DMS79 (cell line): ENCODE data around the gene ARHGAP24.

ENCODE experiments used
- DNase-seq: peaks from one replicate; lab custom pipeline; 2025; lab: John Stamatoyannopoulos, UW

The ARHGAP24 gene

GRCh38 chr4:85777908-85778631, 303.1 kb downstream of the ARHGAP24 start:
- DNase-seq = no peak

GRCh38 chr4:85778632-85779131, 303.7 kb downstream of the ARHGAP24 start:
- DNase-seq = no peak

- DNase-seq = no peak
These were observed 304.2 kb downstream of the ARHGAP24 start for GRCh38 chr4:85779165-85779564.

- no peak for DNase-seq
These were observed 305.7 kb downstream of the ARHGAP24 start for GRCh38 chr4:85780664-85781063.

GRCh38 chr4:85783483-85783882, 308.5 kb downstream of the ARHGAP24 start:
- no peak for DNase-seq

GRCh38 chr4:85783900-85784299, 308.9 kb downstream of the ARHGAP24 start:
- no peak for DNase-seq

GRCh38 chr4:85784348-85784747, 309.4 kb downstream of the ARHGAP24 start:
- DNase-seq = no peak

- no peak for DNase-seq
These were observed 310.0 kb downstream of the ARHGAP24 start for GRCh38 chr4:85784947-85785346.

- no peak for DNase-seq
These were observed 312.2 kb downstream of the ARHGAP24 start for GRCh38 chr4:85787133-85787532.

GRCh38 chr4:85788604-85789003, 313.7 kb downstream of the ARHGAP24 start:
- no peak for DNase-seq

- DNase-seq = no peak
These were observed 314.3 kb downstream of the ARHGAP24 start for GRCh38 chr4:85789241-85789640.

GRCh38 chr4:85790582-85790981, 315.6 kb downstream of the ARHGAP24 start:
- no peak for DNase-seq

- DNase-seq = no peak
These were observed 317.7 kb downstream of the ARHGAP24 start for GRCh38 chr4:85792376-85793232.

- no peak for DNase-seq
These were observed 318.3 kb downstream of the ARHGAP24 start for GRCh38 chr4:85793233-85793585.

GRCh38 chr4:85798012-85798770, 323.2 kb downstream of the ARHGAP24 start:
- no peak for DNase-seq

GRCh38 chr4:85803856-85804255, 328.9 kb downstream of the ARHGAP24 start:
- DNase-seq = no peak

GRCh38 chr4:85805891-85806290, 330.9 kb downstream of the ARHGAP24 start:
- DNase-seq = no peak

GRCh38 chr4:85806334-85806733, 331.4 kb downstream of the ARHGAP24 start:
- no peak for DNase-seq

- no peak for DNase-seq
These were observed 332.4 kb downstream of the ARHGAP24 start for GRCh38 chr4:85807247-85807950.

- no peak for DNase-seq
These were observed 333.2 kb downstream of the ARHGAP24 start for GRCh38 chr4:85808104-85808503.

GRCh38 chr4:85808864-85809263, 333.9 kb downstream of the ARHGAP24 start:
- no peak for DNase-seq

GRCh38 chr4:85812776-85813175, 337.8 kb downstream of the ARHGAP24 start:
- no peak for DNase-seq
